Muscle of leg (tissue), 9 donors: ENCODE data around the gene CCND3. TPM values are rescaled to one million over a fixed set of nuclear protein-coding genes. Genes with fewer than 3 reads are reported as not detected.

ENCODE experiments used
- polyA plus RNA-seq, 8 donors: library from polyadenylated mRNA; unstranded; fragments of 120-200 nt; gene quantifications; one replicate each; pipeline versions ENCODE4 v1.2.1 to v1.2.3, GENCODE V29; 2013; ENCODE audit warnings: inconsistent platforms in 1 of 8, low replicate concordance in 1 of 8; ENCODE audit not compliant: insufficient read length in 8 of 8, insufficient read depth in 1 of 8
- total RNA-seq: library from RNA; stranded (reverse); fragments of 120-200 nt; gene quantifications from one replicate; pipeline ENCODE4 v1.2.4, GENCODE V29; 2013

The CCND3 gene
- total and polyA plus RNA-seq, 9 donors: 30.2 to 99.9 (median 82.3) TPM

Other genes with a start within 250 kb of the CCND3 start
- gene TFEB, start 206.2 kb downstream of the CCND3 start, total RNA-seq: 6.9 TPM
- 10 to 100 TPM in 1 of 8 donors, 1 to 10 TPM in 7; 6.1 to 12.3 (median 7.6) TPM for gene TFEB, start 206.2 kb downstream of the CCND3 start, polyA plus RNA-seq
- gene PGC, start 194.4 kb downstream of the CCND3 start, total RNA-seq: not detected
- gene PGC, start 194.4 kb downstream of the CCND3 start, polyA plus RNA-seq: under 1 TPM in 3 of 8 donors, not detected in 5; 0.21 to 0.41 (median 0.39) TPM
- gene FRS3, start 161.9 kb downstream of the CCND3 start, total RNA-seq: 3.5 TPM
- 1 to 10 TPM; 5.9 to 9.4 (median 7.4) TPM for gene FRS3, start 161.9 kb downstream of the CCND3 start, polyA plus RNA-seq
- 2.6 TPM for gene PRICKLE4, start 161.0 kb downstream of the CCND3 start, total RNA-seq
- gene PRICKLE4, start 161.0 kb downstream of the CCND3 start, polyA plus RNA-seq: 1 to 10 TPM; 1.7 to 6.4 (median 2.7) TPM
- gene TOMM6, start 154.1 kb downstream of the CCND3 start, total RNA-seq: 134 TPM
- gene TOMM6, start 154.1 kb downstream of the CCND3 start, polyA plus RNA-seq: 100 to 1,000 TPM; 149 to 178 (median 169) TPM
- gene USP49, start 46.4 kb downstream of the CCND3 start, total RNA-seq: 2.7 TPM
- 1 to 10 TPM; 4.6 to 6.4 (median 5.1) TPM for gene USP49, start 46.4 kb downstream of the CCND3 start, polyA plus RNA-seq
- 17.8 TPM for gene MED20, start 20.7 kb downstream of the CCND3 start, total RNA-seq
- 10 to 100 TPM; 16.1 to 21.2 (median 18.9) TPM for gene MED20, start 20.7 kb downstream of the CCND3 start, polyA plus RNA-seq
- 12.2 TPM for gene BYSL, start 20.3 kb downstream of the CCND3 start, total RNA-seq
- 10 to 100 TPM; 33.0 to 45.7 (median 39.2) TPM for gene BYSL, start 20.3 kb downstream of the CCND3 start, polyA plus RNA-seq
- gene TAF8, start 108.7 kb upstream of the CCND3 start, total RNA-seq: 13.8 TPM
- gene TAF8, start 108.7 kb upstream of the CCND3 start, polyA plus RNA-seq: 10 to 100 TPM; 11.4 to 16.6 (median 12.8) TPM
- 0.53 TPM for gene C6orf132, start 200.8 kb upstream of the CCND3 start, total RNA-seq
- 1 to 10 TPM in 2 of 8 donors, under 1 TPM in 6; 0.33 to 2.3 (median 0.68) TPM for gene C6orf132, start 200.8 kb upstream of the CCND3 start, polyA plus RNA-seq
- 0.04 TPM for gene GUCA1A, start 231.6 kb upstream of the CCND3 start, total RNA-seq
- gene GUCA1A, start 231.6 kb upstream of the CCND3 start, polyA plus RNA-seq: under 1 TPM in 3 of 8 donors, not detected in 5; 0.06 to 0.16 (median 0.12) TPM